COLO668 (cell line): ENCODE measurements around the gene PTPRD.

Source experiments
- DNase-seq: peaks from one replicate; lab custom pipeline; 2025; ENCODE audit not compliant: unreplicated experiment; lab: John Stamatoyannopoulos, UW

PTPRD gene

DNA sequence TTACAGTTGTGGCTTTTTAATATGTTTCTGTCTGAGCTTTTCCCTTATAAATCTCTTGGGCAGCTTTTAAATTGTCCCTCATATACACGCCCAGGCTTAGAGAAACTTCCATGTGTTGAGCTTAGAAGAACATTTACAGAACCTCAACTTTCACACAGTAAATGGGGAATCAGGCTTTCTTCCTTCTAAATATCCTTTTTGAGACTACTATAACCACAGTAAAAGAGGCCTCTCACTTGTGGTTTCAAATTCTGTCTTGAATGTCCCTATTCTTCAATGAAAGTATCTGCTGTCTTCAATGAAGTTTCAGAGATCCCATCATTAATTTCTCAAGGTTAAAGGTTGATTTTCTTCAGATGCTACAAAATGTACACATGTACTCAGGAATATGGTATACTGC lies 2224.7 kb downstream of the PTPRD start:
- no peak for DNase-seq

DNA sequence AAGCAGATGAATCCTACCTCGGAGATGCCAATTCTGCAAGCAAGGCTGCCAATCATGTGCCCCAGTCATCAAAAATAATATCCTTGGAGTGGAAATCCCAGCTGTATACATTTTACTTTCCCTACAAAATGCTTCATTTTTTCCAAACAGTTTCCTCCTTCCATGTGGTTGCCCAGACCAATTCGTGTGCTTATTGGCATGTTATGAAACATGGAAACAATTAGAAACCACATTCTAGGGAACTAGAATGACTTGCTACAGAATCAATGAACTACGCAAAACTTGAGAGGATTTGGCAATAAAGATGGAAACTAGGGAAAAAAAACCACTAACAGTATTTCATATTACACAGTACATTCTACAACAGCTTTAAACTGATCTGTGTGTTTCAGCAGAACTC lies 2228.7 kb downstream of the PTPRD start:
- no peak for DNase-seq

DNA sequence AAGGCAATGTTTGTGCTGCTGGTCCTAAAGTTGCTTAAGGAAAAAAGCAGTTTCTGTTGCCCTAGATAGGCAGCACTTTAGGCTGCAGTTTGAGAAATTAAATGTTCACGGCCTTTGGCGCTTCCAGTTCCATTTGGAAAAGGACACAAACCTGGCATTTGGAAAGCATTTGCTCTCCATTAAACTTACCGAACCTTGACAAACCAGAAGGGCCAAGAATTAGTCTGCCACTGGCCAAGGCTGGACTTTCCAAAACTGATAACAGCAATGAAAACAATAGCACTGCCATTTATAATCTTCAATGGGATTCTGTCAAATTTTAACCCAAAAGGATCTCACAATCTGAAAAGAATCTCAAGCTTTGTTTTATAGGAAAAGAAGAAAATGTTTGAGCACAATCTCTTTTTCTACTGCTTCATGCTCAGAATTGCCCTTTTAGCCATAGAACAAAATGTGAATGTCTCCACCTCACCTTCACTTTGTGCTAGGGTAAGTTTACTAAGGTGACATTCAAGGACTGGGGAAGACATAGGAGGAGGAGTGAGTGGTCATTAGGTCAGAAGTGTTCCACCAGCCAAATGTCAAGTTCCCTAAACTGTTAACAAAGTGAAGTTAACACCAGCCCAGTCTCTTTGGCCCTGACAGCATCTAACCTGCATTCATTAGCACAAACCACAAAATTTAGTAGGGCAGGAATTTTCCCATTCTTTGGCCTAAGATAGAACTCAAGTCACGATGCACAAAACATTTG lies 2229.8 kb downstream of the PTPRD start:
- no peak for DNase-seq

DNA sequence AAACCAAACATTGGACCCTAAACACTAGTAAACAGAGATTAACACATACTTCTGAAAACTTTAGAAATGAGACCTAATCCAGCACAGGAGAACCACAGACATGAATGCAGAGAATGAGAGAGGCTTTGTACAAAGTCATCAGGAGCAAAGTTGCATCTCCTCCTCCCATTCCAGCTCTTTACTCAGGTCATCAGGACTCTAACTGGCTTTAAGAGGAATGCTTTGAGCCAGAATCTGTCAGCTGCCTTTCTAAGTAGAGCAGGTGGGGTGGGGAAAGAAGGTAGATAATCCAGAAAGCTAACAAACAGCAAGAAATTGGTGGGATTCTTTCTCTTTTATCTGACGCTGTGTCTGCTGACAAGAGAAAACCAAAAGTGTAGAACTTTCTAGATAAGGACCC lies 2230.5 kb downstream of the PTPRD start:
- no peak for DNase-seq

DNA sequence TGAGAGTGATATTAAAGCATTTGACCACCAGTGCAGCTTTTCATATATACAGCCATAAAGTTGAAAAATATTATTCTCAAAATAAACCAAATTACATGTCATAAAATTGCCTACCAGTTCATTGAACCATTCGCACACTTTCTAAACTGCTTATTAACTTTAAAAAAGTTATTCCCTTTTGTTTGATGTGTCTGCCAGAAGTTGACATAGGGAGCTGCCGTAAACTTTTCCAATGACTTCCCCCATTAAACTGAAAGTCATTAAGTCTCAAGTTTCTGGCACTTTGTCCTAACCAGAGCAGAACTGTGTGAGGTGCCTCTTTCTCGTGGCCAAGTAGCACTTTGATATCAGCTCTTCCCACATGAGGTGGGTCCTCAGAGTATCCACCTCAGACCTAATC lies 2231.2 kb downstream of the PTPRD start:
- no peak for DNase-seq

DNA sequence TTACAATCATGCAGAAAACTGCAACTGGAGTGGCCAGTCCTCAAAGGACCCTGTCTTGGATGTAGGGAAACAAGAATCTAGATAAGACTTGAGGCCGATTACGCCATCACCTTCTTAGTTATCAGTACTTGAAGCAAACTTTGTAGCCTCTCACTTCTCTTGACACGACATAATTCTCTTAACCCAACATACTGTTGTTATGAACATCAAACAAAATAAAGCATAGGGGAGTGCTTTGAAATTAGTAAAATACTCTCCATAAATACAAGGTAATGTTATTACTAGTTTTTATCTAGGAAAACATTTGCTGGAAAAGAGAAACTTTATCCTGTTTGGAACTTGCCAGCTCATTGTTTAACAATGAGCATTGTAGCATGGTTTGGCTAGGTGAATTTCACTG lies 2238.3 kb downstream of the PTPRD start:
- DNase-seq: no peak

DNA sequence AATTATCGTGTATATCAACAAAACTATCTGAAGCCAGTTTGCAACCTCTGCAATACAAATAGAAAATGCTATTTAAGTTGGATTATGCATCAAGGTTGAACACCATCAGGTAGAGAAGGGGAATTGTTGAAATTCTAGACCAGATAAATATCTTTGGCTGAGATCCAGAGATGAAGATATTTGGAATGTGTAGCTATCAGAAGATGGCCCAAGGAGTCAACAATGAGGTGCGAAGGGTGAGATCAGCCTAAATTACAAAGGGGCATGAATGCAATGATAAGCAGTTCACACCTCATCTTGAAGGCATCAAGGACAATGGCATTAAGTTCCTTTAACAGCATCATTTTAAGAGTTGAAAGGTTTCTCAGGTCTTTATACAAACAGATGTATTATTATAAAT lies 2241.1 kb downstream of the PTPRD start:
- no peak for DNase-seq

DNA sequence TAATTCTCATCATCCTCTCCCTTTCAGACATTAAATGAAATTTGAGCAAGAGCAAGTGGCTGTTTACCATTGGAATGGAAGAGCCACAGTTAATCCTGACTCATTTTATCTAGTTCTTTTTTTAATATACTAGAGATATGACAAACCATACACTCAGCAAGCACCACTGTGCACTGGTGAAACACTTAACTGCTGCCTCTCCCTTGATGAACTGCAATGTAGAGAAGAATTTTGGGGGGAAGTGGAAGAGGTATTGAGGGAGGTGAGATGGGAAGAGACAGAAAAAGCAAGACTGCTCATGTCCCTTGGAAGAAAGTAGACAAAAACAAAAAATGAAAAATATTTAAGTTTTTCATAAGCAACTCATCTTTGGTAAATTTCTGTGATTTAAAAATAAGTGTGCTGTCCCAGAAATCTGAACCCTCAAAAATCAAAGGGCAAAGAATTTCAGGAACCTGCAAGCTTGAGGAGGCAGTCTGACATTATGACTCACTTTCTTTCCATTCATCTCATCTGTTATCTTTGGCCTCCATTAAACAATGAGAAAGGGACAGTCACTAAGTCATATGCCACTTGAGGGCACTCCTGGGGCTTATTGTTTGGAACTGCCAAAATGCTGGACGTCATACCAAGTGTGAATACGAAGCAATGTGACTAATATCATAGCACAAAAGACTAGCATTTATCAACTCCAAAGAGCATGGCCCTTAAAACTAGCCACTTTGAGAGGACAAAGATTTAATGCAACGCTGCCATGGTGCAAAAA lies 2246.5 kb downstream of the PTPRD start:
- DNase-seq: no peak

DNA sequence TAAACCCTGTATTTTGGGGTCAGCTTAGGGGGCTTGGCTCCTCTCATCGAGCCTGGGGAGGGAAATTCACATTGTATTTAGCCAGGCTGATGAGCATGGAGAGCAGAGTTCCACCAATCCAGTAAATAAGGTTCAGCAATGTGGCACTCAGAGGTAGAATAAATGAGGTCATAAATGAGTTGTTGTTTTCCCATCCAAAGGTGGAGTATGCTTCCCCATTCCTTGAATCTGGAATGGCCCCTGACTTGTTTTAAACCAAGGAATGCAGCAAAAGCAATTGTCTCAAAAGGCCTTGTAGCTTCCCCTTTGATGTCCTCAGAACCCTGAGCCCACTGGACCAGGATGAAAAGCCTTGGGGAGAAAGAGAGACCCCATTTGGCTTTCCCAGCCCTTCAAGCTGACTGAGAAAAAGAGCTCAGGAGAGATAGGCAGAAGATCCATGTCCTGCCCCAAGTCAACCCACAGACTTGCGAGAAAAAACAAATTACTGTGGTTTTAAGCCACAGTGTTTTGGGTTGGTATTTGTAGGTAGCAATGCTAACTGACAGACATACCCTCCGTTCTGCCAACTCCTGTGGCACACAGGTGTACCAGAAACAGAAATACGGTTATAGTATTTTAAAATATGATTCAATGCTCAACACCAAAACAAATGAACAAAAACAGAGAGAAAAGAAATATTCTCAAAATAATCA lies 2247.2 kb downstream of the PTPRD start:
- no peak for DNase-seq

DNA sequence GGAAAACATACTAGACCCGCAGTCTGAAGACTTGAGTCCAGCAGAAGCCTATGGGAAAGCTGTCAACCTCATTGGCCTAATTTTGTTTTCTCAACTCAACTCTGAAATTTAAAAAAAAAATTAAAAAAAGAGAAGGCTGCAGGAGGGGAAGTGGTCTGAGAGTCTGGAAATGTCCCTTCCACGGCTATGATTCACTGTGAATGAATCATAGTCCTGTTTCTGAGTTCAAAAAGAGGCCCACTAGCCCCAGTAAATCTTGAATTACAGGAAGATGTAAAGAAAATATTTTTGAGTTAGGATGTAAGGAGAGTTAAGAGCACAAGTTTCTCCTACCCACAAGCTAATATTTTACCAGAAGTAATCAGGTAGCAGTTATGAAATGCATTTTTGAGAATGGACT lies 2247.8 kb downstream of the PTPRD start:
- DNase-seq: no peak

DNA sequence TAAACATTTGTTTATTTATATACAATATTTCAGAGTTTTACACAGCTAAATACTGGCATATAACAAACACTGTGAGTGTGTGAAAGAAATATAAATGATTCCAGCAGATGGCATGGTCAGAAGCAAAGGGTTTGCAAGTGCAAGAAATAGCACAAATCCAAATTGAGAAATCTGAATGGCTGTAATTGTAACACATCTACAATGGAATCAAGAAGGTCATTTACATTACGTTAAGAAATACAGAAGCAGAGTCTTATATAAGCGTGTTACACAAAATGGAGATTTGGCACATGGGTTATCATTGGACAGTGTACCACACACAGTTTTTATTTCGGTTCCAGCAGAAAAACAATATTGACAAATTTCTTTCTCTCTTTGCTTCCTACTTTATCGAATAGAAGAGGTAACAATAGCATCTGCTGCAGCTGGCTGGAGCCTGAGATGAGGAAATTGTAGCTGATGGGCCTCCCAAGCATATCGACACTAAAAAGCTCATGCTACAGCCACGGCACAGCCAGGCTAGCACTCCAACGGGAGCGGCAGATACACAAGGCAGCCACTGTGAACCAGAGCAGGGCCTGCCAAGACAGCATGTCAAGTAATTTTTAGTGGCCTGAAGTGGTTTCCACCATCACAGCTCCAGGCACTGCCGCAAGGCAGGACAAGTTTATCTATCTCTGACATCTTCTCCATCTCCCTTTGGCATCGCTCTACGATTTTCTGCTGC lies 2248.6 kb downstream of the PTPRD start:
- no peak for DNase-seq

DNA sequence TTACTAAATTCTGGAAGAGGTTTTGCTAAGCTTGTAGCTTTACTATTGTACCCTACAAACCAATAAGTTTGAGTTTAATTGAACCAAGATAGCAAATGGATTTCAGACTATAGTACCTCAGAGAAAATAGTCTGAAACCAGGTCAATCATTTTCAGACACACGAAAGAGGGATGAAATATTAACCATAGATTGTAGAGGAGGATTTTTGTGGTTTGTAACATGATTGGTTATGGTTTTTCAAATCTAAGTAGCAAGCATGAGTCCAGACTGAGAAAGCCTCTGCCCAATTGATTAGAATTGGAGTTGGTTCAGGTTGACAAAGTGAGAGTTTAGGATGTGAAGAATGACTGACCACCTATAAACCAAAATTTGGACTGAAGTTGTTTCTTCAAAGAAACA lies 2250.6 kb downstream of the PTPRD start:
- DNase-seq: no peak

DNA sequence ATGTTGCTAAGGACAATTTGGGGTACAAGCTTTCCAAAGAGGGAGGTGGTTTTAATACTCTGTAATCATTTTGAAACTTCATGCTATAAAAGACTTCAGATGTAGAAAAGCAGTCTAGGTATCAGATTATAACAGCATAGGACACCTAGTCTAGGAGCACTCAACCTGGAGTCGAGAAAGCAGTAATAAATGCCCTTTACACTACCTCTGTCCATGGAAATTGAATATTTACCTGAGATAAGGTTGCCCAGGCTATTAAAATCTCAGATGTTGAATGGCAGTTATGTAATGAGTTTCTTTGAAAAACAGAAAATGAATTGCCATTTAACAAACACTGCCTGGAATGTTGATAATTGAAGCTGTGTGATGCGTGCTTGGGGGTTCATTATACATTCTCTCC lies 2251.4 kb downstream of the PTPRD start:
- no peak for DNase-seq

DNA sequence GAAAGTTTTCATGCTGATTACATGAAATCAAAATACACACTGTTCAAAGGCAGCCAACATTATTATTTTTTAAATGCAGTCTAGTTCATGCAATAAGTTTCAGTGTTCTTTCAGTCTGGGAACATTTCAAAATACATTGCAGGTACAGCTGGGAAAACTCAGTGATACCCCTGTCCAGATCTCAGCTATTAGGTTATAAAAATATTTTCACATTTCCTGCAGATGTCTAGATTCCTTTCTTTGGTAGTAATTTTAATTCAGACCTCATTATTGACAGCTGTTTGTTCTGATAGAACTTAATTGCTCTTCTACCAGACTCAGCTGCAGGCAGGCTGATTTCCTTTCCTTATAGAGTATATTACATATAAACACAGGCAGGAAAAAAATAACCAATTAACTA lies 2256.4 kb downstream of the PTPRD start:
- DNase-seq: no peak

DNA sequence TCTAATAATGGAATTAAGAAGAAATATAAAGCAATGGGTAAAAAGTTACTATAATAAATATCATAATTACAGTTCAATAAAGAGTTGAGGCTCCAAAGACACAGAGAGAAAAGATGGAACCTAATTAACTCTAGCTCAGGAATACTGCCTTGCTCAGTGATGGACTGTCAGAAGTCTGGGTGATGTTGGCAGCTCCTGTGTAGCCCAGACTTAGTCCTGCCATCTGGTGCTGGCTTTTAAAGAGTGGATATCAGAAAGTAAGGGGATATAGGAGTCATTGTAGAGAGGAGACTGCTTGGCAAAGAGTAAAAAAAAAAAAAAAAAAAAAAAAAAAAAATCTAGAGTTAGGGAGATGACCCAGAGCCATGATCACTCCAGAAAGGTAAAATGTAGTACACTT lies 2261.4 kb downstream of the PTPRD start:
- no peak for DNase-seq

DNA sequence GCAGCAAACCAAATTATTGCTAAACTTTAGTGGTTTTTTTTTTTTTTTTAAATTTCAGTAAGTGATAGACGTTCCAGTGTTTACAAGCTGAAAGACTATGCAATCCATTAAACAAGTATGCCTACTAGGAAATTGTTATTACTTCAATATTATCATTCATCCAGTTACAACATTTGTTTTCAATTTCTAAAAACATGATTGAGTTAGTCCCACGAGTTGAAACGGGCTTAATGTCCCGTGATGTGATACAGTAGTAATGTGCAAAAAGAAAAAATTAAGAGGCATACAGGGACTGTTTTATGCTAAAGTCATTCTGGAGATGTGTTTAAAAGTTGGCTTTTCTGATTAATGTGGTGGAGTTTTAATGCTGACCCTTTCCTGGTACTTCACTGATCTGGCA lies 2262.9 kb downstream of the PTPRD start:
- no peak for DNase-seq

DNA sequence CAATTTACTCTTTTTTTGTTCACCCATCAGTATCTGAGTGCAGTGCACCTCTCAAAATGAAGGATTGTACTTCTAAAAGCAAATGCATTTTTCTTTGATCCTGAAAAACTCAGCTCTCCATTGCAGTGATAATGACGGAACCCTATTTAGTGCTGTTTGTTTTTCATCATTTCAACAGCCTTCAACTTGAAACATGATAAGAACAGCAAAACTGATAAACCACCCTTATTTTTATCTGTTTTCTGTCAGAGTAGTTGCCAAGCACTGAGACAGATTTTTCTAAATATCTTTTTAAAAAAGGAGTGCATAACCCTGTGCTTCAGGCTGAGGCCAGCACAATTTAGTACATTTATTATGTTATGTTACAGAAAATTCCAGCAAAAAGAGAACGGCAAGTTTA lies 2263.4 kb downstream of the PTPRD start:
- DNase-seq: no peak

DNA sequence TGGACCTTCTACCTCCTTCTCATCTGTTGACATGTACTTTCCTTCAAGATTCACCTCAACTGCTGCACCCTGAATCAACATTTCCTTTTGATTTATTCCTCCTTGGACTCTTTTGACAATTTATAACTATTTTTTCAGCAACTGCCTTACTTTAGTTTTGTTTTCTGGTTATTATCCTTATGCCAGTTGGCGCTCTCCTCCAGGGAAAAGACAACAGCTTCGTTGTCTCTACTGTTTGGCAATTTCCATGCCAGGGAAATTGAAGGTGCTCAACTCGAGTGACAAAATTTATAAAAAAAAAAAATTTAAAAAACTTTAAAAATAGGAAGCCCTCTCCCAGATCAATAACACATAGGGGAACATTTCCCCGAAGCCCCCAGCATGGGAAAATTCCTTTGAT lies 2264.0 kb downstream of the PTPRD start:
- DNase-seq: no peak

DNA sequence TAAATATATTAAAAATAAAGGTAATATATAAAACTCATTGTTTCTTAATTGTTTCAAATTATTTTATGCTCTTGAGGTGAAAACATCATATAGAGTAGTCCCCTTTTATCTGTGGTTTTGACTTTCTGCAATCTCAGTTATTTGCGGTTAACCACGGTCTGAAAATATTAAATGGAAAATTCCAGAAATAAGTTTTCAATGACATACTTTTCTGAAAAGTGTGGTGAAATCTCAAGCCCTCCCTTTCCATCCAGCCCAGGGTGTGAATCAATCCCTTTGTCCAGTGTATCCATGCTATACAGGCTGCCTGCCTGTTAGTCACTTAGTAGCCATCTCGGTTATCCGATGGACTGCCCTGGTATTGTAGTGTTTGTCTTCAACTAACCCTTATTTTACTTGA lies 2266.5 kb downstream of the PTPRD start:
- DNase-seq: no peak

DNA sequence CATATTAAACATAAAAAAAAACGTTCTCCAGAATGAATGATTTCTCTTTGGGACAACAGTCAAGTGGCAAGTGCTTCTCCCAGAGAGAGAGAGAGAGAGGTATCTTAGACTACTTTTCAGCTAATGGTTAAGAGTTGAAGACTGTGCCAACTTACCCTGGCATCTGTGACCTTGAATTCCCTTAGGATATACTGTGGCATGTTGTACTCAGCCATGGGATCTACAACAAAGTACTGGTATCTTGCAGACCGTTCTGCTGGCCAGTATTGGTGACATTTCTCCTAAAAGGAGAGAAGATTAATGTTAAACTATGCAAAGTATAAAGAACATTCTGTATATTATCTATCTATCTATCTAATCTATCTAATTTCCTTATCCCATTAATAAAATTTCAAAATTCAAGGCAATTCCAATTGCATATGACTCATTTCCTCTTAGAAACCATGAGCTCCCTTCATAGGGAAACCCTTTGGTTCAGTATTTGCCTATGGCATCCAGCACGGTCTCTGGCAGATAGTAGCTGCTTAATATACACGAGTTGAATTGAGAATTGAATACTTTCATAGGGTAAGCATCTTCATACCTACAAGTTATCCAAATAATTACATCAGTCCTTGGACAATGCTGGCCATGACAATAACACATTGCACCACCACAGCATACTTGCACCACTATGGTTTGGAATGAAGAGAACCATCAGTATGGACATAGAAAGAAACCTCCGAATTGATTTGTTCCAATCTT lies 2273.9 kb downstream of the PTPRD start:
- no peak for DNase-seq
